Measurements from ENCODE around the gene PMP22.

Gene PMP22

GRCh38 chr17:15273141-15273793 lies 8.1 kb upstream of the PMP22 start:
- DNase-seq (ENCODE audit: low read depth), result no peak

DNA sequence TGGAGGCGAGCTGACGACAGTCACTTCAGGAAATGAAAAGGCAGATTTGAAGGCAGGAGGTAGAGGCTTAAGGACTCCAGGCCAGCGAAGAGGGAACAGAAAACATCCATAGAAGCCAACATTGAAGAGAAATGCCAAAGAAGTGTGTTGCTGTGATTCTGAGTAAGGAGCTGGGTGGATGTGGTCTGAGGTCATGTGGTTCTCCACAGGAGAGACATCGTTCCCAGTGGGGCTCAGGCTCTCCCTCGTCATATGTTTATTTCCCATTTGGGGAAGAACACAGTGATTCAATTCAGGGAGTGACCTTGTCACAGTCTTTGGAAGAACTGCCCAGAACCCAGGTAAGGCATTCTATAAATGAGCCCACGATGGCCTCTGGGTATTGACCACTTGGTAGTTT lies 6.6 kb upstream of the PMP22 start:
- no peak for DNase-seq (ENCODE audit: low read depth)

DNA sequence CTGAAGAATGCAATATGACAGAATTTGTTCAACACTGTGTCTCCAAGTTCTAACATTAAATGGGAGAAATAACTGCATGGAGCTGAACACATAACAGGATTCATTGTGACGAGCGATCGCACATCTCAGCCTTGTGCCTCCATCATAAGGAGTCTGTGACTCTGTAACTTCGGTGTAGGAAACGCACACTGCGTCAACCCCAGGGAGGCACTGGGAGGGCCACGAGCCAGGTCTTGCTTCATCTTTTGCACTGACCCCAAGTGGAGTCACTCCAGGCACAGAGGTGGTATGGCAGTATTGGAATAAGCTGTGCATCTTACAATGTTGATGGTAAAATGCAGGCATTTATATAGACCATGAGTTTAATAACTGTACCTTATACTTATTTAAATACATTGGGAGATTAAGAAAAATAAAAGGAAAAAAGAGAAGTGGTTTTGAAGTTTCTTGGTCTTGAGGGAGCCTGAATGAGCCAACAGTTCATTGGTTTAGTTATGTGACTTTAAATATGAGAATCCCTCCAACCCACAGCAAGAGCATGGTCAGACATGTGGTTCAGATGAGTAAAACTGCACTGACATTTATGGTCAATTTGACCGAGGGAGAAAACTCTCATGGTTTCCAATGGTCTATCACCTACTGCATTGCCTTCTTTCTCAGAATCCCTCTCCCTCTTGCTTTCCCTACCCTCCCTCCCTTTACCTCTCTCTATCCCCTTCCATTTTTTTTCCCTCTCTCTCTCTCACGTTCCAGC lies 5.7 kb upstream of the PMP22 start:
- DNase-seq (ENCODE audit: low read depth), result no peak

GRCh38 chr17:15269780-15270089 lies 4.6 kb upstream of the PMP22 start:
- DNase-seq (ENCODE audit: low read depth), result no peak

- no peak for DNase-seq (ENCODE audit: low read depth)
These were observed 4.1 kb upstream of the PMP22 start for GRCh38 chr17:15269087-15269779.

- DNase-seq (ENCODE audit: low read depth), result no peak
These were observed 3.3 kb upstream of the PMP22 start for GRCh38 chr17:15268461-15268860.

GRCh38 chr17:15267996-15268395 lies 2.9 kb upstream of the PMP22 start:
- DNase-seq (ENCODE audit: low read depth), result no peak

DNA sequence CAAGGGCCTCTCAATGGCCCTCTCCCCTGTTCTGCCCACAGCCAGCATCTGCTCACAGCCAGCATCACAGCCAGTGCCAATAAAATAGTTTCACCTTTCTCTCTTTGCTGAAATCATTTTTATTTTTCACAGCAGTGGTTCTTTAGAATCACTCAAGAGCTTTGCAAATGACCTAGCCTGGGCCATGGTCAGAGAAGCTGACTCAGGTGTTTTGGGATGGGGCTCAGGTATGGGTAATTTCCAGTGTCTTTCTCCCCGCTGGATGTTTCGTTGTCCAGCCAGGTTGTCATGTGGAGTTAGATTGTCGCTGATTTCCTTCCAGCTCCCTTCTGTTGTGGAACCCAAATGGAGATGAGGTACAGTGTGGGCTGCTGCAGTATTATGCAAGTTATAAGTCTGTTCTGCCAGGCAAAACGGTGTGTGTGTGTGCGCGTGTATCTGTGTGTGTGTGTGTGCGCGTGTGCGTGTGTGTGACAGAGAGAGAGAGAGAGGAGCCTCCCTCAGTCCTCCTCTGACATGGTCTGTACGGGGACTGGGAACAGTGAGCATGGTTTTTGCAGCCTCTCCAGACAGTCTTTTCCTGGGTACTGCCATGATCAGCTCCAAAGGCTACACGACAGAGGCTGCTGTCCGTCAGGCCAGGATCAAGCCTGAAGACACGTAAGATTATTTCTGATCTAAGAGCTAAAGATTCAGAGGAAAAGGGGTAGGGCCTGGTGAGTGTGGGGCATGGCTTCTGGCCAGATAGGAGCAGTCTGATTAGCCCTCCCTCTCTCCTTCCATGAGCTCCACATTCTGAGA lies 1.4 kb upstream of the PMP22 start:
- DNase-seq (ENCODE audit: low read depth), result no peak

DNA sequence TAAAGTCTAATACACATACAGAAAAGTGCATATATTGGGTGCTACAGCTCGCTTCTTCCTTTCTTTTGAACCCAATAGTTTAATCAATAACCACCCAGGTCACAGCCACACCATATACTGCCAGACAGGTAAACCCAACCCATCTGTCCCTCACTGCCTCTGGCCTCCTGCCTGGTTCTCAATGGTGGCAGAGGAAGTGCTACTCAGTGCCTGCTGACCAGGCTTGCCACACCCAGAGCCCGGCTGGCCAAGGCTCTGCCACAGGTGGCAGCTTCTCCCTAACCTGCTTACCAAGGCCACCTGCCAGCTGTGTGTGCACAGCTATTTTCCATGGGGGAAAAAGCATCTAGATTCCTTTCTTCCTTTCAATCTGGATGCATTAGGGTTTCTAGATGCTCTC lies 584 bp downstream of the PMP22 start:
- no peak for DNase-seq (ENCODE audit: low read depth)

GRCh38 chr17:15263680-15264079 lies 1.4 kb downstream of the PMP22 start:
- no peak for DNase-seq (ENCODE audit: low read depth)

GRCh38 chr17:15263206-15263579 lies 1.9 kb downstream of the PMP22 start:
- DNase-seq (ENCODE audit: low read depth), result no peak

- DNase-seq (ENCODE audit: low read depth), result no peak
These were observed 2.6 kb downstream of the PMP22 start for GRCh38 chr17:15262291-15263205.

DNA sequence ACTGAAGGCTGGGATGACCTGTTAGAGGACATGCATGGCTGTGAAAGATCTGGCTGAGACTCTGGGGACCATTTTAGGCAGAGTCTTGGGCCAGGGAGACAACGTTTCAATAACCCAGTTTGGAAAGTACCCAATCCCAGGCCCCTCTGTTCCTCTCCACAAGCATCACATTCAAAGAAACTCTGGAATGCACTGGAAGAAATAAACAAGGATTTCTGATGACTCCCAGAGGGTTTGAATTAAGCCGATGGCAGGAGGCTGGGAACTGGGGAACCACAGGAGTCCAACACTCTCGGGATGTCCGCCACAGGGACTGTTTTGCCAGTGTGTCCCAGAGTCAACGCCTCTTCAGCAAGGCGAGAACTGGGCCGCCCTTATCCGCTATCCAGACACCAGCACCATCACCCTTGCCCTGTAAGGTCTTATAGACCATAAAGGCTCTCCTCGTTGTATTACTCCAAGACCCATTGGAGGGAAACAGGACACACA lies 3.3 kb downstream of the PMP22 start:
- no peak for DNase-seq (ENCODE audit: low read depth)

DNA sequence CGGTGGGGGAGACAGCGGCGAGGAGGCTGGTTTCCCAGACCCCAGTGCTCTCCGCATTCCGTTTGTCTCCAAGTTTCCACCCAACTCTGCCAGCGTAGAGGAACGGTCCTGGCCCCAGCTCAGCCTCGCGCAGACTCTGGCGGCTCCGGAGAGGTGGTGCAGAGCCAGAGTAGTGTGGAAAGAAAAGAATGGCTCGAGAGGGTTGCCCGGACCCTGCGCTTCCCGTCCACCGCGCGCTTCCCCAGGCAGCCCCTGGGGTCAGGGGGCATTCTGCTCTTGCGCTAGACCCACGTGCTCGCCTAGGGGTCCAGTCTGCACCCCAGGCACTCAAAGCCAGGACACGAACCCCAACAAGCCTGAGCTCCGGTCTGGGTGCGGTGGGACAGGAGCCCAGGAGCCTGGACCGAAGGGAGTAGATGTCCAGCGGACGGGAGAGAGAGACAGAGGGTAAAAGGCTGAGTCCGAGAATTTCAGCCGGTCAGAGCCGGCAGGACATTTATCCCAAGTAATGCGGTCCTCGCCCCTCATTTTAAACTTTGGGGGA lies 3.8 kb downstream of the PMP22 start:
- DNase-seq (ENCODE audit: low read depth), result no peak

- no peak for DNase-seq (ENCODE audit: low read depth)
These were observed 4.5 kb downstream of the PMP22 start for GRCh38 chr17:15260376-15261257.

GRCh38 chr17:15257796-15258512 lies 7.2 kb downstream of the PMP22 start:
- DNase-seq (ENCODE audit: low read depth), result no peak

GRCh38 chr17:15257258-15257788 lies 7.8 kb downstream of the PMP22 start:
- DNase-seq (ENCODE audit: low read depth), result peak; percentile 11

GRCh38 chr17:15256689-15257088 lies 8.4 kb downstream of the PMP22 start:
- no peak for DNase-seq (ENCODE audit: low read depth)

Data from stimulated activated CD8-positive, alpha-beta memory T cell treated with anti-CD3 and anti-CD28 coated beads, Interleukin-15, amount 100 ng/mL, for 1 hour (primary cell).